CD4-positive, alpha-beta T cell treated with Interleukin-15 for 1 hour (primary cell): Measurements from ENCODE around the gene DALRD3.
"Not testable (repeated sequence)": the region's sequence is repeated elsewhere in the genome, so short reads cannot be mapped to it uniquely, and the experiment has no call there.

ENCODE experiments used
- DNase-seq: peaks from one replicate; pipeline ENCODE4 v3.0.0-alpha.2; 2020

Gene DALRD3

GRCh38 chr3:49021213-49021812 lies 2.9 kb upstream of the DALRD3 start:
- DNase-seq: peak; percentile 98

- peak; percentile 51 for DNase-seq
Measured at GRCh38 chr3:49020330-49021212, 2.2 kb upstream of the DALRD3 start.

- no peak for DNase-seq
Measured at GRCh38 chr3:49019941-49020329, 1.6 kb upstream of the DALRD3 start.

GRCh38 chr3:49018707-49019006 lies 277 bp upstream of the DALRD3 start:
- DNase-seq: no peak

- no peak for DNase-seq
Measured at GRCh38 chr3:49017229-49017970, 980 bp downstream of the DALRD3 start.

GRCh38 chr3:49016414-49017228 lies 1.8 kb downstream of the DALRD3 start:
- DNase-seq: no peak

- no peak for DNase-seq
Measured at GRCh38 chr3:49015765-49016164, 2.6 kb downstream of the DALRD3 start.

GRCh38 chr3:49015072-49015471 lies 3.3 kb downstream of the DALRD3 start:
- DNase-seq: no peak

- DNase-seq: peak; percentile 58
Measured at GRCh38 chr3:49013738-49014660, 4.4 kb downstream of the DALRD3 start.

GRCh38 chr3:49013113-49013737 lies 5.2 kb downstream of the DALRD3 start:
- DNase-seq: no peak

- no peak for DNase-seq
Measured at GRCh38 chr3:49012441-49013017, 5.9 kb downstream of the DALRD3 start.

GRCh38 chr3:49009396-49009795 lies 9.0 kb downstream of the DALRD3 start:
- DNase-seq: no peak

GRCh38 chr3:49008627-49009026 lies 9.8 kb downstream of the DALRD3 start:
- not testable (repeated sequence) for DNase-seq

GRCh38 chr3:49007771-49008528 lies 10.4 kb downstream of the DALRD3 start:
- peak; percentile 89 for DNase-seq

- DNase-seq: peak; percentile 99
Measured at GRCh38 chr3:49007068-49007770, 11.2 kb downstream of the DALRD3 start, which contains the start of gene WDR6. Gene WDR6, plus strand, starts transcription at chr3:49007391. Its CDS starts 41 bp downstream, at chr3:49007432.

- DNase-seq: peak; percentile 30
Measured at GRCh38 chr3:49006408-49007067, 11.8 kb downstream of the DALRD3 start.

- DNase-seq: no peak
Measured at GRCh38 chr3:49005998-49006397, 12.4 kb downstream of the DALRD3 start.

- no peak for DNase-seq
Measured at GRCh38 chr3:49005303-49005680, 13.1 kb downstream of the DALRD3 start.
